Nephron (organoid): ENCODE data around the gene XRCC5.
A peak's percentile ranks its signal among the peaks of the same experiment; 100 is the strongest.
"Not testable (repeated sequence)": the region's sequence is repeated elsewhere in the genome, so short reads cannot be mapped to it uniquely, and the experiment has no call there.

Experiments
- H3K27ac Mint-ChIP-seq, 3 experiments: 2 replicates each; pipeline ENCODE4 v1.8.0; 2020; ENCODE audit warnings: mixed read lengths in 3 of 3, mild to moderate bottlenecking in 2 of 3, moderate library complexity in 1 of 3
- H3K27me3 Mint-ChIP-seq: 2 replicates; pipeline ENCODE4 v1.8.0; 2021; ENCODE audit warnings: low read depth, mild to moderate bottlenecking, moderate library complexity, mixed read lengths
- H3K36me3 Mint-ChIP-seq: 2 replicates; pipeline ENCODE4 v1.8.0; 2020; ENCODE audit warnings: low read depth, mixed read lengths
- H3K4me1 Mint-ChIP-seq: 2 replicates; pipeline ENCODE4 v1.8.0; 2020; ENCODE audit warnings: mixed read lengths
- H3K4me3 Mint-ChIP-seq, 3 experiments: 2 replicates each; pipeline ENCODE4 v1.8.0; 2020; ENCODE audit warnings: mild to moderate bottlenecking in 3 of 3, mixed read lengths in 3 of 3, moderate library complexity in 2 of 3
- H3K9me3 Mint-ChIP-seq: 2 replicates; pipeline ENCODE4 v1.8.0; 2020; ENCODE audit warnings: mixed read lengths
- TF ChIP-seq, protein P1 (sequence below), 3 experiments: fragments of 200-600 bp; sonication (generic); IDR thresholded peaks; one replicate each; pipeline ENCODE4 v1.5.0; 2021; ENCODE audit warnings: antibody characterized with exemption in 3 of 3; ENCODE audit not compliant: unreplicated experiment in 3 of 3

Gene XRCC5

GRCh38 chr2:216075510-216076485 is 33.4 kb upstream of the XRCC5 start:
- Mint-ChIP-seq H3K9me3 (no peaks in the 10 kb centered on the region), H3K27ac (peak overlapping the region; percentile 32 to 71 (median 68)), H3K27me3 (no peaks in the 10 kb centered on the region), H3K4me3 (no peak overlapping the region), H3K36me3 (no peaks in the 10 kb centered on the region), H3K4me1 (no peaks in the 10 kb centered on the region)
- TF ChIP-seq, protein P1, sequence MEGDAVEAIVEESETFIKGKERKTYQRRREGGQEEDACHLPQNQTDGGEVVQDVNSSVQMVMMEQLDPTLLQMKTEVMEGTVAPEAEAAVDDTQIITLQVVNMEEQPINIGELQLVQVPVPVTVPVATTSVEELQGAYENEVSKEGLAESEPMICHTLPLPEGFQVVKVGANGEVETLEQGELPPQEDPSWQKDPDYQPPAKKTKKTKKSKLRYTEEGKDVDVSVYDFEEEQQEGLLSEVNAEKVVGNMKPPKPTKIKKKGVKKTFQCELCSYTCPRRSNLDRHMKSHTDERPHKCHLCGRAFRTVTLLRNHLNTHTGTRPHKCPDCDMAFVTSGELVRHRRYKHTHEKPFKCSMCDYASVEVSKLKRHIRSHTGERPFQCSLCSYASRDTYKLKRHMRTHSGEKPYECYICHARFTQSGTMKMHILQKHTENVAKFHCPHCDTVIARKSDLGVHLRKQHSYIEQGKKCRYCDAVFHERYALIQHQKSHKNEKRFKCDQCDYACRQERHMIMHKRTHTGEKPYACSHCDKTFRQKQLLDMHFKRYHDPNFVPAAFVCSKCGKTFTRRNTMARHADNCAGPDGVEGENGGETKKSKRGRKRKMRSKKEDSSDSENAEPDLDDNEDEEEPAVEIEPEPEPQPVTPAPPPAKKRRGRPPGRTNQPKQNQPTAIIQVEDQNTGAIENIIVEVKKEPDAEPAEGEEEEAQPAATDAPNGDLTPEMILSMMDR (IDR thresholded peaks at IDR 0.05; ENCODE audit: unreplicated experiment in 3 of 3) = no peak

DNA sequence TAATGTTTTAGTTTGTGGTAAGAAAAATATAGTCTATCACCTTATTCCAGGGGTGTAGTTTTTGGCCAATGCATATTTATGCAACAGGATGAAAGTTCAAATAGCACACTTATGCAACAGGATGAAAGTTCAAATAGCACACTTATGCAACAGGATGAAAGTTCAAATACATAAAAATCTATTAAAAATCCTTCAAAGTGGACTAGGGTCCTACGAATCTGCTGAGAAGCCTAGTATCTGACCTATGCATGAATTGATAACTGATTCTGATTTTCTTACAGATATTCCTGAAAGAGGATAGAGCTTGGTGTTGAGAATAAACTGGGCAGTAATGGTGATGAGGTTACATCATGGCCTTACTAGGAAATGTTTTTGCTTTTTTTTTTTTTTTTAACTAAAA is 30.4 kb upstream of the XRCC5 start:
- Mint-ChIP-seq H3K27me3 (peaks cover 9% of the 10 kb centered on the region), H3K4me3 (peak overlapping the region; percentile 30 to 53 (median 46)), H3K9me3 (no peaks in the 10 kb centered on the region), H3K36me3 (no peaks in the 10 kb centered on the region), H3K4me1 (peaks cover 26% of the 10 kb centered on the region), H3K27ac (peak overlapping the region in 1 of 3 experiments; percentile 80)
- TF ChIP-seq, protein P1 (IDR thresholded peaks at IDR 0.05; ENCODE audit: unreplicated experiment in 3 of 3) = no peak

DNA sequence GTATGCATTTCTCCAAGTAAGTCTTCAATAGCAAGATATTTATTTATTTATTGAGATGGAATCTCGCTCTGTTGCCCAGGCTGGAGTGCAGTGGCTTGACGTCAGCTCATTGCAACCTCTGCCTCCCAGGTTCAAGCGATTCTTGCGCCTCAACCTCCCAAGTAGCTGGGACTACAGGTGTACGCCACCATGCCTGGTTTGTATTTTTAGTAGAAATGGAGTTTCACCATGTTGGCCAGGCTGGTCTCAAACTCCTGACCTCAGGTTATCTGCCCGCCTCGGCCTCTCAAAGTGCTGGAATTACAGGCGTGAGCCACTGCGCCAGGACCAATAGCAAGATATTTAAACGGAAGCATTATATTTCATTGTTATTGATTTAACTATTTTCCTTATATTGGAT is 29.1 kb upstream of the XRCC5 start:
- H3K27ac Mint-ChIP-seq, H3K36me3 Mint-ChIP-seq, H3K9me3 Mint-ChIP-seq, H3K27me3 Mint-ChIP-seq: not testable (repeated sequence)
- Mint-ChIP-seq H3K4me3 (peak overlapping the region in 1 of 3 experiments; percentile 47), H3K4me1 (peaks cover 37% of the 10 kb centered on the region)

DNA sequence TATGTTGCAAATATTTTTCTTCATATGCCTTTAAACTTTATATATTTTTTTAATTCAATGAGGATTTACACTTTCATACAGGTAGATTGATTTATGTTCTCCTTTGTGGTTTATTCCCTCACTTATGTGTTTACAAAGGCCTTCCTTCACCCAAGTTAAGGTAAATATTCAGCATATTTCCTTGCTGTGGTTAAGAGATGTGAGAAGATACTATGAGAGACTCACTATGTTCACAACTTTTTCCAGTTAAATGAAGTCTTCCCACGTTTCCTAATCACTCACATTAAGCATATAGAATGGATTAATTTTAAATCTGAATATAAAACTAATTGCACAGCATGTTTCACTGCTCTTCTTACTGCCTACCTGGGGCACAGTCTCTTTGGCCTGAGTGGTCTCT is 28.1 kb upstream of the XRCC5 start:
- TF ChIP-seq, protein P1 (IDR thresholded peaks at IDR 0.05; ENCODE audit: unreplicated experiment in 3 of 3) = no peak
- Mint-ChIP-seq H3K27me3 (peaks cover 9% of the 10 kb centered on the region), H3K4me3 (peak overlapping the region; percentile 90 to 97 (median 93)), H3K27ac (peak overlapping the region; percentile 92 to 98 (median 92)), H3K9me3 (no peaks in the 10 kb centered on the region), H3K36me3 (no peaks in the 10 kb centered on the region), H3K4me1 (peaks cover 37% of the 10 kb centered on the region)

GRCh38 chr2:216081487-216082116 is 27.5 kb upstream of the XRCC5 start, which contains the start of the genes PECR and TMEM169:
TSS of gene PECR (minus strand) at chr2:216081809. CDS start at chr2:216081741, 68 bp downstream.
TSS of gene TMEM169 (plus strand) at chr2:216081919. CDS start at chr2:216095964, 14,045 bp downstream.
- peak within 1 kb of the TSS; percentile 92 to 98 (median 92) for H3K27ac Mint-ChIP-seq
- H3K4me1 Mint-ChIP-seq = peaks cover 41% of the 10 kb centered on the region
- peak within 1 kb of the TSS; percentile 90 to 97 (median 93) for H3K4me3 Mint-ChIP-seq
- TF ChIP-seq, protein P1 (IDR thresholded peaks at IDR 0.05; ENCODE audit: unreplicated experiment in 3 of 3) = no peak
- H3K9me3 Mint-ChIP-seq = no peaks in the 10 kb centered on the region
- H3K27me3 Mint-ChIP-seq = peaks cover 9% of the 10 kb centered on the region
- H3K36me3 Mint-ChIP-seq = no peaks in the 10 kb centered on the region

DNA sequence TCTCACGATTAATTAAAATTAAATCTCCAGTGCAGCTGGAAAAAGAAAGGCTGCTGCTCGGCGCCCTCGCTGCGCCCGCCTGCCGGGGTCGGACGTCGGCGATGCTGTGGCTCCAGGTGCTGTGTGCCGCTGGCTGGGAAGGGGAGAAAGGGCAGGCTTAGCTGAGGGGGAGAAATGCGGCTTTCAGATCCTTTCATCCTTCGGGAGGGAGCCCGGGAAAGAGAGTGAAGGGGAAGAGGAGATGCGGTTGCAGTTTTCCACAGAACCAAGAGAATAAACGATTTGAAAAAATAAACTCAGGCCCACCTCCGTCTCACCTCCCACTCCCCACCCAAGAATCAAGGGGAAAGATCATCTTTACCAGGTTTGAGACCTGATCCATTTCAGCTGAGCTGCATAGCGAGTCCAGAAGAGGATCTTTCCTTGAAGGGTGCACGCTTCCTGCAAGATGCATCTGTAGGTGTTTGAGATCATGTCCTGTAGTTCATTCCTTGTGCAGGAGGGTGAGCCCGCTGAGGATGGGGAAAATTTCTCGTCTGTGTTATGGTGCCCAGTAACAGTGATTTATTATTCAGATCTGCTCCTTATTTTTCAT is 26.9 kb upstream of the XRCC5 start:
- Mint-ChIP-seq H3K27ac (peak overlapping the region; percentile 92 to 98 (median 92)), H3K4me3 (peak overlapping the region; percentile 90 to 97 (median 93)), H3K4me1 (peaks cover 43% of the 10 kb centered on the region), H3K27me3 (peaks cover 9% of the 10 kb centered on the region), H3K9me3 (no peaks in the 10 kb centered on the region), H3K36me3 (no peaks in the 10 kb centered on the region)
- TF ChIP-seq, protein P1 (IDR thresholded peaks at IDR 0.05; ENCODE audit: unreplicated experiment in 3 of 3) = no peak
